CD4-positive, alpha-beta T cell (primary cell): ENCODE data around the gene NCKIPSD. TPM values are rescaled to one million over a fixed set of nuclear protein-coding genes. Genes with fewer than 3 reads are reported as not detected.
A peak's percentile ranks its signal among the peaks of the same experiment; 100 is the strongest.

Experiments
- ATAC-seq: fragments of 200-7000 bp; cut with Tn5 transposase; one replicate; pipeline ENCODE4 v1.10.0; 2022; ENCODE audit warnings: mild to moderate bottlenecking; ENCODE audit not compliant: poor library complexity
- CTCF ChIA-PET: fragments of 350-600 bp; sonication (Branson Sonifier 250); formaldehyde crosslinking; loops from one replicate; lab custom pipeline; 2021; ENCODE audit warnings: antibody characterized with exemption, inconsistent platforms; lab: Charles Lee
- POLR2A ChIA-PET: fragments of 350-600 bp; sonication (Branson Sonifier 250); formaldehyde crosslinking; loops from one replicate; lab custom pipeline; 2021; ENCODE audit warnings: antibody characterized with exemption, inconsistent platforms; lab: Charles Lee
- DNase-seq, 14 experiments: peaks; one replicate each; pipeline ENCODE4 v3.0.0-alpha.2; 2013 to 2020; ENCODE audit warnings: mixed read lengths in 2 of 14
- H3K27ac ChIP-seq, 2 donors: one replicate each; pipeline versions ENCODE4 v1.5.1 to v1.7.0; 2013; ENCODE audit warnings: low read length in 2 of 2, low read depth in 1 of 2, mild to moderate bottlenecking in 1 of 2
- H3K27me3 ChIP-seq, 2 experiments: 1 replicate in 1 of 2; 2 replicates in 1 of 2; pipeline versions ENCODE4 v1.6.1 to v1.7.0; 2013; ENCODE audit warnings: low read length in 2 of 2, control low read depth in 1 of 2, mild to moderate bottlenecking in 1 of 2, moderate library complexity in 1 of 2; ENCODE audit not compliant: insufficient read depth in 2 of 2, control insufficient read depth in 1 of 2
- H3K36me3 ChIP-seq: one replicate; pipeline ENCODE4 v1.6.1; 2013; ENCODE audit warnings: low read length, control low read depth; ENCODE audit not compliant: insufficient read depth
- H3K4me1 ChIP-seq: one replicate; pipeline ENCODE4 v1.6.1; 2013; ENCODE audit warnings: low read length, control low read depth; ENCODE audit not compliant: insufficient read depth
- H3K4me3 ChIP-seq: one replicate; pipeline ENCODE4 v1.5.1; 2013; ENCODE audit warnings: mild to moderate bottlenecking, low read length, moderate library complexity
- H3K9me3 ChIP-seq, 2 experiments: 1 replicate in 1 of 2; 2 replicates in 1 of 2; pipeline versions ENCODE4 v1.6.1 to v1.7.0; 2013; ENCODE audit warnings: low read length in 2 of 2, mild to moderate bottlenecking in 2 of 2, control low read depth in 1 of 2, moderate library complexity in 1 of 2; ENCODE audit not compliant: control insufficient read depth in 1 of 2, insufficient read depth in 1 of 2
- H3K27ac Mint-ChIP-seq: one replicate; pipeline ENCODE4 v1.8.0; 2020; ENCODE audit warnings: mixed read lengths
- H3K27me3 Mint-ChIP-seq: one replicate; pipeline ENCODE4 v1.8.0; 2021; ENCODE audit warnings: mixed read lengths
- H3K36me3 Mint-ChIP-seq: one replicate; pipeline ENCODE4 v1.8.0; 2021; ENCODE audit warnings: low read depth, mixed read lengths
- H3K4me1 Mint-ChIP-seq: one replicate; pipeline ENCODE4 v1.8.0; 2021; ENCODE audit warnings: low read depth, mixed read lengths
- H3K4me3 Mint-ChIP-seq: one replicate; pipeline ENCODE4 v1.8.0; 2020; ENCODE audit warnings: mild to moderate bottlenecking, mixed read lengths
- H3K9me3 Mint-ChIP-seq: one replicate; pipeline ENCODE4 v1.8.0; 2020; ENCODE audit warnings: mixed read lengths
- intact Hi-C, 2 experiments: fragments of 100-400 bp; cut with DNase I in 1 of 2; cut with micrococcal nuclease in 1 of 2; formaldehyde crosslinking; loops; one replicate each; pipeline versions ENCODE4 v1.15.1 to v1.9.0; 2023 to 2025; cut with DNase I, micrococcal nuclease
- total RNA-seq, 174 experiments: library from RNA in 2 of 174; stranded (reverse) in 2 of 174; gene quantifications; one replicate each; pipeline ENCODE4 v1.2.3 and lab custom pipeline; 2021 to 2026
- TF ChIP-seq, protein P1 (sequence below): fragments of 200-600 bp; IDR thresholded peaks from one replicate; pipeline ENCODE4 v1.8.0; 2022; ENCODE audit warnings: antibody characterized with exemption, mild to moderate bottlenecking

NCKIPSD gene
- total RNA-seq, 2 experiments from 2014 or later: 9.7 to 10.8 TPM

DNA sequence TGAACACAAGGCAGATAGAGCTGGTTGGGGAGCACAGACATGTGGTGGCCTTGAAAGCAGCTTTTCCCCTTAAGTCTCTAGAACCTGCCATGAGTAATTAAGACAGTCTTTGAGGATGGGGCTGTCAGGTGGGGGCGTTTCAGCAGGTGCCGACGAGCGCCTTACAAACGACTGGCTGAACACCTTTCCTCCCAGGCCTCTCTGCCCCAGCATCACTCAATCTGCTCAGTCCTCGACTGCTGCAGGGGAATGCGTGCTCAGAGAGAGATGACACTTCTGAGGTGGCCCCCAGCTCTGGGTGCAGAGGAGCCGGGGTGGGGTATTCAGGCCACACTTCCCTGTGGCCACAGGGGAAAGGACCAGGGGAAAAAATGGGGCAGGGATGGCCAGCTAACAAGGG lies 8.1 kb upstream of the NCKIPSD start:
- Histone ChIP-seq H3K4me3 (no peak overlapping the region), H3K27me3 (no peaks in the 10 kb centered on the region), H3K36me3 (peaks cover 79% of the 10 kb centered on the region), H3K9me3 (no peaks in the 10 kb centered on the region), H3K4me1 (peaks cover 14% of the 10 kb centered on the region), H3K27ac (no peak overlapping the region)
- Mint-ChIP-seq H3K27ac (no peak overlapping the region), H3K36me3 (peaks cover 73% of the 10 kb centered on the region), H3K4me3 (no peak overlapping the region), H3K4me1 (peaks cover 11% of the 10 kb centered on the region), H3K27me3 (no peaks in the 10 kb centered on the region), H3K9me3 (no peaks in the 10 kb centered on the region)
- ChIA-PET POLR2A (interaction anchor here (0.5 kb wide), 1 partner anchor 13 kb away, joined by 4 read pairs; no protein-coding TSS in a partner anchor), CTCF (no interaction called here)
- DNase-seq: no peak
- no peak for ATAC-seq
- intact Hi-C loops: no loop called here
- TF ChIP-seq, protein P1, sequence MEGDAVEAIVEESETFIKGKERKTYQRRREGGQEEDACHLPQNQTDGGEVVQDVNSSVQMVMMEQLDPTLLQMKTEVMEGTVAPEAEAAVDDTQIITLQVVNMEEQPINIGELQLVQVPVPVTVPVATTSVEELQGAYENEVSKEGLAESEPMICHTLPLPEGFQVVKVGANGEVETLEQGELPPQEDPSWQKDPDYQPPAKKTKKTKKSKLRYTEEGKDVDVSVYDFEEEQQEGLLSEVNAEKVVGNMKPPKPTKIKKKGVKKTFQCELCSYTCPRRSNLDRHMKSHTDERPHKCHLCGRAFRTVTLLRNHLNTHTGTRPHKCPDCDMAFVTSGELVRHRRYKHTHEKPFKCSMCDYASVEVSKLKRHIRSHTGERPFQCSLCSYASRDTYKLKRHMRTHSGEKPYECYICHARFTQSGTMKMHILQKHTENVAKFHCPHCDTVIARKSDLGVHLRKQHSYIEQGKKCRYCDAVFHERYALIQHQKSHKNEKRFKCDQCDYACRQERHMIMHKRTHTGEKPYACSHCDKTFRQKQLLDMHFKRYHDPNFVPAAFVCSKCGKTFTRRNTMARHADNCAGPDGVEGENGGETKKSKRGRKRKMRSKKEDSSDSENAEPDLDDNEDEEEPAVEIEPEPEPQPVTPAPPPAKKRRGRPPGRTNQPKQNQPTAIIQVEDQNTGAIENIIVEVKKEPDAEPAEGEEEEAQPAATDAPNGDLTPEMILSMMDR: no peak

- ATAC-seq: no peak
- Histone ChIP-seq H3K4me1 (peaks cover 6% of the 10 kb centered on the region), H3K27me3 (no peaks in the 10 kb centered on the region), H3K36me3 (peaks cover 82% of the 10 kb centered on the region), H3K4me3 (no peak overlapping the region), H3K9me3 (no peaks in the 10 kb centered on the region), H3K27ac (no peak overlapping the region)
- Mint-ChIP-seq H3K27me3 (no peaks in the 10 kb centered on the region), H3K27ac (no peak overlapping the region), H3K36me3 (peaks cover 76% of the 10 kb centered on the region), H3K4me1 (peaks cover 11% of the 10 kb centered on the region), H3K4me3 (no peak overlapping the region), H3K9me3 (no peaks in the 10 kb centered on the region)
- DNase-seq: no peak
- intact Hi-C loops: no loop called here
- TF ChIP-seq, protein P1: no peak
- ChIA-PET POLR2A (interaction anchor here (1.3 to 1.6 kb wide), 2 partner anchors 11 to 24 kb away, joined by 3 to 4 read pairs; partner anchors contain the start of gene IP6K2), CTCF (no interaction called here)
Measured at GRCh38 chr3:48692551-48692950, 6.8 kb upstream of the NCKIPSD start.

GRCh38 chr3:48690846-48691458 lies 5.2 kb upstream of the NCKIPSD start:
- no peak overlapping the region for H3K27ac ChIP-seq
- ATAC-seq: no peak
- ChIA-PET CTCF (interaction anchor here (0.6 kb wide), 1 partner anchor 849 kb away, joined by 3 read pairs; no protein-coding TSS in a partner anchor), POLR2A (interaction anchor here (1.3 kb wide), 1 partner anchor 26 kb away, joined by 4 read pairs; the partner anchor contains the start of gene IP6K2)
- H3K9me3 Mint-ChIP-seq: no peaks in the 10 kb centered on the region
- no peak overlapping the region for H3K4me3 ChIP-seq
- DNase-seq: no peak
- TF ChIP-seq, protein P1: no peak
- H3K4me1 ChIP-seq: peaks cover 16% of the 10 kb centered on the region
- H3K9me3 ChIP-seq: no peaks in the 10 kb centered on the region
- peak overlapping the region; percentile 20 for H3K27ac Mint-ChIP-seq
- H3K36me3 Mint-ChIP-seq: peaks cover 80% of the 10 kb centered on the region
- H3K4me1 Mint-ChIP-seq: peaks cover 12% of the 10 kb centered on the region
- peaks cover 80% of the 10 kb centered on the region for H3K36me3 ChIP-seq
- intact Hi-C loops: no loop called here
- H3K27me3 ChIP-seq: no peaks in the 10 kb centered on the region
- H3K27me3 Mint-ChIP-seq: no peaks in the 10 kb centered on the region
- H3K4me3 Mint-ChIP-seq: no peak overlapping the region
